H9 (cell line): ENCODE measurements around the gene TMTC1. TPM values are rescaled to one million over a fixed set of nuclear protein-coding genes. Genes with fewer than 3 reads are reported as not detected.

ENCODE experiments used
- DNase-seq: peaks from one replicate; pipeline ENCODE4 v3.0.0-alpha.2; 2017
- H2AFZ ChIP-seq: one replicate; pipeline ENCODE4 v1.6.1; 2013; ENCODE audit warnings: mild to moderate bottlenecking, low read length, control low read depth, moderate library complexity
- H2AK5ac ChIP-seq: 2 replicates; pipeline ENCODE4 v1.6.1; 2013; ENCODE audit warnings: low read length, control low read depth, mixed read lengths; ENCODE audit not compliant: insufficient read length
- H2BK120ac ChIP-seq: one replicate; pipeline ENCODE4 v1.6.1; 2013; ENCODE audit warnings: low read depth, mild to moderate bottlenecking, low read length, control low read depth, inconsistent platforms; ENCODE audit not compliant: poor library complexity, severe bottlenecking
- H2BK12ac ChIP-seq: 2 replicates; pipeline ENCODE4 v1.6.1; 2013; ENCODE audit warnings: low read length, control low read depth, mixed read lengths, low read depth; ENCODE audit not compliant: insufficient read length
- H2BK15ac ChIP-seq: 2 replicates; pipeline ENCODE4 v1.6.1; 2013; ENCODE audit warnings: low read depth, low read length, control low read depth
- H2BK20ac ChIP-seq: one replicate; pipeline ENCODE4 v1.6.1; 2013; ENCODE audit warnings: low read depth, mild to moderate bottlenecking, low read length, control low read depth, inconsistent platforms; ENCODE audit not compliant: poor library complexity, severe bottlenecking
- H2BK5ac ChIP-seq: 2 replicates; pipeline ENCODE4 v1.6.1; 2013; ENCODE audit warnings: low read length, control low read depth, mixed read lengths; ENCODE audit not compliant: insufficient read length
- H3K14ac ChIP-seq: 2 replicates; pipeline ENCODE4 v1.6.1; 2013; ENCODE audit warnings: low read length, control low read depth; ENCODE audit not compliant: insufficient read depth
- H3K18ac ChIP-seq: 2 replicates; pipeline ENCODE4 v1.6.1; 2013; ENCODE audit warnings: low read depth, mild to moderate bottlenecking, mixed read lengths, low read length, control low read depth; ENCODE audit not compliant: insufficient read length
- H3K23ac ChIP-seq: 2 replicates; pipeline ENCODE4 v1.6.1; 2013; ENCODE audit warnings: low read length, control low read depth, mixed read lengths, low read depth; ENCODE audit not compliant: insufficient read length
- H3K23me2 ChIP-seq: 2 replicates; pipeline ENCODE4 v1.6.1; 2013; ENCODE audit warnings: low read depth, mild to moderate bottlenecking, mixed read lengths, low read length, control low read depth; ENCODE audit not compliant: insufficient read length, poor library complexity, severe bottlenecking
- H3K27ac ChIP-seq: 2 replicates; pipeline ENCODE4 v1.5.1; 2013; ENCODE audit warnings: low read length, control low read depth, mixed read lengths, low read depth; ENCODE audit not compliant: insufficient read length
- H3K27me3 ChIP-seq: 2 replicates; pipeline ENCODE4 v1.6.1; 2013; ENCODE audit warnings: low read length, control low read depth, inconsistent platforms; ENCODE audit not compliant: insufficient read depth
- H3K4ac ChIP-seq: 2 replicates; pipeline ENCODE4 v1.6.1; 2013; ENCODE audit warnings: low read depth, mild to moderate bottlenecking, control low read depth, inconsistent platforms, low read length, moderate library complexity
- H3K4me1 ChIP-seq: 2 replicates; pipeline ENCODE4 v1.6.1; 2013; ENCODE audit warnings: low read length, control low read depth, inconsistent platforms; ENCODE audit not compliant: insufficient read depth
- H3K4me2 ChIP-seq: 2 replicates; pipeline ENCODE4 v1.6.1; 2013; ENCODE audit warnings: low read length, control low read depth, mixed read lengths; ENCODE audit not compliant: insufficient read length, insufficient read depth
- H3K56ac ChIP-seq: 2 replicates; pipeline ENCODE4 v1.6.1; 2013; ENCODE audit warnings: low read depth, mild to moderate bottlenecking, mixed read lengths, low read length, control low read depth; ENCODE audit not compliant: insufficient read length
- H3K79me1 ChIP-seq: 2 replicates; pipeline ENCODE4 v1.6.1; 2013; ENCODE audit warnings: low read depth, mild to moderate bottlenecking, moderate library complexity, low read length, control low read depth, inconsistent platforms; ENCODE audit not compliant: insufficient read depth, poor library complexity, severe bottlenecking
- H3K79me2 ChIP-seq: 2 replicates; pipeline ENCODE4 v1.6.1; 2013; ENCODE audit warnings: low read length, control low read depth, inconsistent platforms; ENCODE audit not compliant: insufficient read depth
- H3K9ac ChIP-seq: 2 replicates; pipeline ENCODE4 v1.6.1; 2013; ENCODE audit warnings: low read length, control low read depth, mixed read lengths; ENCODE audit not compliant: insufficient read length; ENCODE audit errors: extremely low read depth
- H3K9me3 ChIP-seq: one replicate; pipeline ENCODE4 v1.6.1; 2013; ENCODE audit warnings: low read depth, low read length, inconsistent platforms; ENCODE audit not compliant: control insufficient read depth
- H3T11ph ChIP-seq: one replicate; pipeline ENCODE4 v1.6.1; 2013; ENCODE audit warnings: mild to moderate bottlenecking, low read length, control low read depth, inconsistent platforms
- H4K20me1 ChIP-seq: one replicate; pipeline ENCODE4 v1.6.1; 2013; ENCODE audit not compliant: control insufficient read depth, insufficient read length, insufficient read depth
- H4K5ac ChIP-seq: 2 replicates; pipeline ENCODE4 v1.6.1; 2013; ENCODE audit warnings: low read depth, mild to moderate bottlenecking, mixed read lengths, low read length, control low read depth; ENCODE audit not compliant: insufficient read length
- H4K8ac ChIP-seq: replicated peaks from 2 replicates; pipeline ENCODE4 v1.6.1; 2013; ENCODE audit warnings: low read length, control low read depth, mixed read lengths, low read depth; ENCODE audit not compliant: insufficient read length
- H4K91ac ChIP-seq: 2 replicates; pipeline ENCODE4 v1.6.1; 2013; ENCODE audit warnings: low read depth, mild to moderate bottlenecking, moderate library complexity, mixed read lengths, low read length, control low read depth; ENCODE audit not compliant: insufficient read length
- H3K27ac Mint-ChIP-seq, 3 experiments: 2 replicates in 2 of 3; 3 replicates in 1 of 3; pipeline ENCODE4 v1.8.0; 2020 to 2021; ENCODE audit warnings: mixed read lengths in 3 of 3, mild to moderate bottlenecking in 1 of 3, moderate library complexity in 1 of 3
- H3K27me3 Mint-ChIP-seq: 2 replicates; pipeline ENCODE4 v1.8.0; 2021; ENCODE audit warnings: low read depth, mild to moderate bottlenecking, moderate library complexity, mixed read lengths
- H3K36me3 Mint-ChIP-seq, 3 experiments: 2 replicates in 2 of 3; 3 replicates in 1 of 3; pipeline ENCODE4 v1.8.0; 2020 to 2021; ENCODE audit warnings: low read depth in 3 of 3, mixed read lengths in 3 of 3; ENCODE audit not compliant: insufficient read depth in 1 of 3
- H3K4me1 Mint-ChIP-seq, 2 experiments: 2 replicates each; pipeline ENCODE4 v1.8.0; 2020; ENCODE audit warnings: mixed read lengths in 2 of 2
- H3K4me3 Mint-ChIP-seq, 2 experiments: 2 replicates in 1 of 2; 3 replicates in 1 of 2; pipeline ENCODE4 v1.8.0; 2020 to 2021; ENCODE audit warnings: mild to moderate bottlenecking in 2 of 2, mixed read lengths in 2 of 2, moderate library complexity in 1 of 2
- H3K9me3 Mint-ChIP-seq, 2 experiments: 2 replicates in 1 of 2; 3 replicates in 1 of 2; pipeline ENCODE4 v1.8.0; 2020; ENCODE audit warnings: mild to moderate bottlenecking in 2 of 2, mixed read lengths in 2 of 2, moderate library complexity in 1 of 2
- CTCF ChIP-seq: fragments of 200-600 bp; sonication (generic); conservative IDR thresholded peaks from 3 replicates; pipeline ENCODE4 v1.8.0; 2021; ENCODE audit warnings: antibody characterized with exemption, mild to moderate bottlenecking
- WGBS: extraction: QIAGEN DNeasy Blood & Tissue Kit; methylation state at CpG from one replicate; pipeline ENCODE4 v1.1.7; 2013; ENCODE audit warnings: missing lambda C conversion rate, low lambda C conversion rate, mixed read lengths; ENCODE audit not compliant: insufficient read length; ENCODE audit errors: extremely low coverage; 5-methylcytosine and 5-hydroxymethylcytosine counted together
- total RNA-seq: library from RNA; stranded (reverse); gene quantifications from 2 replicates; pipeline ENCODE4 v1.2.1, GENCODE V29; 2021

Gene TMTC1
- total RNA-seq, 1 experiment from 2014 or later: 16.1 TPM

DNA sequence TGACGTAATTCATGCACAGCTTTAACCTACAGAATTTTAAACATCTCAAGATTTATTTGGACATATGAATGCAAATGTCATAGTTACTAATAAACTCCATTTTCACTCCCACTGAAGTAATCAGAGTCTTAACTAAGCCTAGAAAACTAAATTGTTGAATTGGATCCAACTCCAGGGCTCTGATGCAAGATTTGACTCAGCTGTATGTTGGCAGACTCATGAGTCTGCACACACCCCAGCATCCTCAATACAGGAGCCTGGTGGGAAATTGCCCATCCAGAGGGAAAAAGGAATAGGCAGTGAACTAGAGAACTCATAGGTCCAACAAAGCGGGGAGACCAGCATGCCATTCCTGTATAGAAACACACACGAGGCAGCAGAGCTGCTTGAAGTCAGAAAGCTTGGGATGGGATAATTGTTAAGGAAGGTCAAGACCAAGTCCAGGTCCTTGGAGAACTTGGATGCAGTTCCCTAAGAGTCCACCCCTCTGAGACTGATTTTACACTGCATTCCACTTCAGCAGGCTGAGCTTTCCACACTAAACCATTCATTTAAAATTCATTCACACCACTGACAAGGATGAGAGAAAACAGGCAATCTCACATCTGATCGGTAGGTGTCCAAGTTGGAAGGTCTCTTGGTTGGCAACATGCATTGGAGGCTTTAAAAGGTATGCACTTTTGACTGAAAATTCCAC lies 14.4 kb downstream of the TMTC1 start:
- Histone ChIP-seq H2BK12ac (no peak overlapping the region), H3K27me3 (no peaks in the 10 kb centered on the region), H3K14ac (no peak overlapping the region), H4K20me1 (no peaks in the 10 kb centered on the region), H2BK15ac (no peak overlapping the region), H3K9ac (no peak overlapping the region), H3K18ac (no peak overlapping the region), H3K4ac (no peak overlapping the region), H4K5ac (no peak overlapping the region), H3K4me1 (no peaks in the 10 kb centered on the region), H2BK20ac (no peak overlapping the region), H3K23me2 (no peaks in the 10 kb centered on the region), H3K79me2 (peaks cover 1% of the 10 kb centered on the region; the same call in 1 of the 2 replicates), H3K4me2 (no peak overlapping the region), H3K9me3 (no peaks in the 10 kb centered on the region), H2AFZ (no peak overlapping the region), H3K23ac (no peak overlapping the region), H3K79me1 (peaks cover 5% of the 10 kb centered on the region), H2BK5ac (no peak overlapping the region), H2AK5ac (no peak overlapping the region), H3T11ph (no peak overlapping the region), H3K27ac (no peak overlapping the region), H4K91ac (no peak overlapping the region), H2BK120ac (no peak overlapping the region), H3K56ac (no peak overlapping the region), H4K8ac (no peak overlapping the region)
- no peak for DNase-seq
- peaks cover 0 to 5% of the 10 kb centered on the region in 2 experiments; a peak in 4 of 5 replicates for H3K9me3 Mint-ChIP-seq
- no peaks in the 10 kb centered on the region for H3K27me3 Mint-ChIP-seq
- WGBS: no CpG with 5 or more reads among the region's 4 CpGs
- peaks cover 3 to 16% (median 6%) of the 10 kb centered on the region in 3 experiments; a peak in 5 of 7 replicates for H3K36me3 Mint-ChIP-seq
- H3K4me3 Mint-ChIP-seq: no peak overlapping the region
- peaks cover 12 to 15% of the 10 kb centered on the region in 2 experiments for H3K4me1 Mint-ChIP-seq
- no peak overlapping the region; a peak in 1 of 7 replicates for H3K27ac Mint-ChIP-seq
- TF ChIP-seq CTCF: no peak
